NB4 (cell line): ENCODE data around the gene CELF5.

Experiments
- CTCF ChIP-seq: IDR thresholded peaks from one replicate; pipeline ENCODE4 v1.5.1; 2012; ENCODE audit warnings: low read depth, low read length
- MAX ChIP-seq: IDR thresholded peaks from 2 replicates; pipeline ENCODE4 v1.6.1; 2011; ENCODE audit warnings: low read depth, low read length
- MYC ChIP-seq: IDR thresholded peaks from 2 replicates; pipeline ENCODE4 v1.6.1; 2011; ENCODE audit warnings: low read depth, low read length
- POLR2A ChIP-seq: IDR thresholded peaks from 2 replicates; pipeline ENCODE4 v1.6.1; 2011; ENCODE audit warnings: mild to moderate bottlenecking; ENCODE audit not compliant: insufficient read length; ENCODE audit errors: extremely low read depth

- TF ChIP-seq CTCF (no peak), POLR2A (no peak), MAX (no peak), MYC (no peak)
These were observed 60.5 kb downstream of the CELF5 start for GRCh38 chr19:3284759-3285646.
